ENCODE measurements around the gene KRTAP5-4. TPM values are rescaled to one million over a fixed set of nuclear protein-coding genes. Genes with fewer than 3 reads are reported as not detected.

Gene KRTAP5-4
- total RNA-seq, 1 experiment from 2014 or later = not detected

GRCh38 chr11:1652026-1652425 lies 30.1 kb upstream of the KRTAP5-4 start:
- POLR2A ChIA-PET (ENCODE audit: unreplicated experiment) = no interaction called here
- Histone ChIP-seq H4K20me1 (ENCODE audit: insufficient read depth) (no peaks in the 10 kb centered on the region), H3K79me2 (ENCODE audit: low read depth) (no peaks in the 10 kb centered on the region), H3K27me3 (ENCODE audit: insufficient read depth, low read depth) (peaks cover 34% of the 10 kb centered on the region), H3K27ac (no peak overlapping the region), H3K9me2 (ENCODE audit: insufficient read depth) (no peaks in the 10 kb centered on the region), H2AFZ (no peak overlapping the region), H3K4me1 (replicated peaks; ENCODE audit: insufficient read depth) (no peaks in the 10 kb centered on the region), H3K9me3 (ENCODE audit: insufficient read depth, low read depth) (no peaks in the 10 kb centered on the region), H3K4me3 (no peak overlapping the region), H3F3A (ENCODE audit: insufficient read depth, low read depth) (no peaks in the 10 kb centered on the region), H3K4me2 (no peak overlapping the region), H3K36me3 (ENCODE audit: low read depth) (no peaks in the 10 kb centered on the region)
- no TSS peak for BruUV-seq (replicated peaks)
- CTCF ChIA-PET = interaction anchor here (0.5 to 1.8 kb wide), 13 partner anchors 57 to 733 kb away, joined by 3 to 30 read pairs (median 4); no protein-coding TSS in a partner anchor
- TF ChIP-seq, protein P1, sequence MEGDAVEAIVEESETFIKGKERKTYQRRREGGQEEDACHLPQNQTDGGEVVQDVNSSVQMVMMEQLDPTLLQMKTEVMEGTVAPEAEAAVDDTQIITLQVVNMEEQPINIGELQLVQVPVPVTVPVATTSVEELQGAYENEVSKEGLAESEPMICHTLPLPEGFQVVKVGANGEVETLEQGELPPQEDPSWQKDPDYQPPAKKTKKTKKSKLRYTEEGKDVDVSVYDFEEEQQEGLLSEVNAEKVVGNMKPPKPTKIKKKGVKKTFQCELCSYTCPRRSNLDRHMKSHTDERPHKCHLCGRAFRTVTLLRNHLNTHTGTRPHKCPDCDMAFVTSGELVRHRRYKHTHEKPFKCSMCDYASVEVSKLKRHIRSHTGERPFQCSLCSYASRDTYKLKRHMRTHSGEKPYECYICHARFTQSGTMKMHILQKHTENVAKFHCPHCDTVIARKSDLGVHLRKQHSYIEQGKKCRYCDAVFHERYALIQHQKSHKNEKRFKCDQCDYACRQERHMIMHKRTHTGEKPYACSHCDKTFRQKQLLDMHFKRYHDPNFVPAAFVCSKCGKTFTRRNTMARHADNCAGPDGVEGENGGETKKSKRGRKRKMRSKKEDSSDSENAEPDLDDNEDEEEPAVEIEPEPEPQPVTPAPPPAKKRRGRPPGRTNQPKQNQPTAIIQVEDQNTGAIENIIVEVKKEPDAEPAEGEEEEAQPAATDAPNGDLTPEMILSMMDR (conservative IDR thresholded peaks at IDR 0.05) = no peak
- no peak for TF ChIP-seq EZH2 (IDR thresholded peaks at IDR 0.05; ENCODE audit: low read depth)
- intact Hi-C loops (cut with micrococcal nuclease; ENCODE audit: unreplicated experiment) = loop anchor here (5.0 kb wide), 1 partner anchor 40 kb away; no protein-coding TSS in a partner anchor
- no peak for DNase-seq

GRCh38 chr11:1651411-1651980 lies 29.6 kb upstream of the KRTAP5-4 start:
- DNase-seq = no peak
- ChIA-PET CTCF (interaction anchor here (1.1 kb wide), 1 partner anchor 181 kb away, joined by 30 read pairs; no protein-coding TSS in a partner anchor), POLR2A (ENCODE audit: unreplicated experiment) (no interaction called here)
- Histone ChIP-seq H3K9me3 (ENCODE audit: insufficient read depth, low read depth) (no peaks in the 10 kb centered on the region), H3K27ac (no peak overlapping the region), H3K9me2 (ENCODE audit: insufficient read depth) (no peaks in the 10 kb centered on the region), H3F3A (ENCODE audit: insufficient read depth, low read depth) (no peaks in the 10 kb centered on the region), H3K79me2 (ENCODE audit: low read depth) (no peaks in the 10 kb centered on the region), H3K4me2 (no peak overlapping the region), H3K36me3 (ENCODE audit: low read depth) (no peaks in the 10 kb centered on the region), H4K20me1 (ENCODE audit: insufficient read depth) (no peaks in the 10 kb centered on the region), H3K4me1 (replicated peaks; ENCODE audit: insufficient read depth) (no peaks in the 10 kb centered on the region), H3K27me3 (ENCODE audit: insufficient read depth, low read depth) (peaks cover 36% of the 10 kb centered on the region), H3K4me3 (no peak overlapping the region), H2AFZ (no peak overlapping the region)
- intact Hi-C loops (cut with micrococcal nuclease; ENCODE audit: unreplicated experiment) = loop anchor here (5.0 kb wide), 1 partner anchor 41 kb away; no protein-coding TSS in a partner anchor
- no TSS peak for BruUV-seq (replicated peaks)
- TF ChIP-seq, protein P1 (conservative IDR thresholded peaks at IDR 0.05) = no peak
- no peak for TF ChIP-seq EZH2 (IDR thresholded peaks at IDR 0.05; ENCODE audit: low read depth)

DNA sequence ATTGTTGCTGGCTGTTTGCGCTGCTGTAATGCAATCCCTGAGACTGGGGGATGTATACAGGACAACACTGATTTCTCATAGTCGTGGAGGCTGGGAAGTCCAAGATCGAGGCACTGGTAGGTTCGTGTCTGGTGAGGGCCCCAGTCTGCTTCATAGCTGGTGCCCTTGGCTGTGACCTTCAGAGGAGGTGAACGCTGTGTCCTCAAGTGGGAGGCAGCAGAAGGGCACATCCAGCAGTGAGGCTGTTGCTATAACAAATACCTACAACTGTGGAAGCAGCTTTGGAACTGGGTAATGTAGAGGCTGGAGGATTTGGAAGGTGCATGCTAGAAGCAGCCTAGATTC lies 29.0 kb upstream of the KRTAP5-4 start:
- Histone ChIP-seq H3K9me2 (ENCODE audit: insufficient read depth) (no peaks in the 10 kb centered on the region), H3K9me3 (ENCODE audit: insufficient read depth, low read depth) (no peaks in the 10 kb centered on the region), H3K27ac (no peak overlapping the region), H3K4me3 (no peak overlapping the region), H2AFZ (no peak overlapping the region), H3K4me2 (no peak overlapping the region), H4K20me1 (ENCODE audit: insufficient read depth) (no peaks in the 10 kb centered on the region), H3K27me3 (ENCODE audit: insufficient read depth, low read depth) (peaks cover 35% of the 10 kb centered on the region), H3K4me1 (replicated peaks; ENCODE audit: insufficient read depth) (no peaks in the 10 kb centered on the region), H3K79me2 (ENCODE audit: low read depth) (no peaks in the 10 kb centered on the region), H3K36me3 (ENCODE audit: low read depth) (no peaks in the 10 kb centered on the region), H3F3A (ENCODE audit: insufficient read depth, low read depth) (no peaks in the 10 kb centered on the region)
- no TSS peak for BruUV-seq (replicated peaks)
- ChIA-PET POLR2A (ENCODE audit: unreplicated experiment) (no interaction called here), CTCF (no interaction called here)
- no peak for TF ChIP-seq EZH2 (IDR thresholded peaks at IDR 0.05; ENCODE audit: low read depth)
- TF ChIP-seq, protein P1 (conservative IDR thresholded peaks at IDR 0.05) = no peak
- intact Hi-C loops (cut with micrococcal nuclease; ENCODE audit: unreplicated experiment) = loop anchor here (5.0 kb wide), 1 partner anchor 41 kb away; no protein-coding TSS in a partner anchor
- DNase-seq = no peak

Data from PC-9 (cell line).